ENCODE measurements around the gene BICD2. TPM values are rescaled to one million over a fixed set of nuclear protein-coding genes. Genes with fewer than 3 reads are reported as not detected.

BICD2 gene
- total and polyA plus RNA-seq, 2 of the 13 experiments (the other 11 are each of a cell fraction or from before 2014, with no cell fraction given): 5.1 to 17.4 TPM

DNA sequence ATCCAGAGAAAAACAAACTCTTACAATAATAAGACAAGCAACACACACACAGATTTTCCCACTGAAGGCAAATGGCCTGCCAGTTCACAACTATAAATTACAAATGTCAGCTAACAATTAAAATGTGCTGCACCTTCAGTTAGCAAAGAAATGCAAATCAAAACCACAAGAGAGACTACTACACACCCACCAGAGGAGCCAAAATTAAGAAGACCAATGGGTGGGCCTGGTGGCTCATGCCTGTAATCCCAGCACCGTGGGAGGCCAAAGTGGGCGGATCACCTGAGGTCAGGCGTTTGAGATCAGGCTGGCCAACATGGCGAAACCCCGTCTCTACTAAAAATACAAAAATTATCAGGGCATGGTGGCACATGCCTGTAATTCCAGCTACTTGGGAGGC, 79.6 kb downstream of the BICD2 start:
- H2AFZ ChIP-seq (ENCODE audit: low read length): no peak overlapping the region
- CTCF ChIA-PET (ENCODE audit: low intra/inter-chr PET ratio, low total read pairs): no interaction called here

More for the DNA sequence above, 79.6 kb downstream of the BICD2 start:
- ATAC-seq: no peak
- peaks cover 0 to under 1% of the 10 kb centered on the region in 2 experiments; a peak in 2 of 5 replicates for H3K27me3 ChIP-seq (ENCODE audit: control insufficient read depth in 1 of 2, insufficient read depth in 2 of 2, low read length in 2 of 2)
- intact Hi-C loops (cut with micrococcal nuclease; ENCODE audit: unreplicated experiment) (no loop called here), in situ Hi-C loops (cut with HindIII; ENCODE audit: extremely low pct_ligation_motif_present, low pct_unique_long_range_greater_than_20kb) (no loop called here)
- no peaks in the 10 kb centered on the region for H3K4me1 ChIP-seq (ENCODE audit: insufficient read depth, low read length)
- no peaks in the 10 kb centered on the region for H3K36me3 ChIP-seq (replicated peaks in 1 of 2; ENCODE audit: control insufficient read depth in 1 of 2, insufficient read depth in 2 of 2, low read length in 2 of 2)
- no peak for DNase-seq (ENCODE audit: low spot score)
- TF ChIP-seq HNRNPUL1 (IDR thresholded peaks at IDR 0.05; ENCODE audit: low read depth, low read length) (no peak), ZNF839 (CRISPR knock-in tag; IDR thresholded peaks at IDR 0.05; ENCODE audit: borderline replicate concordance) (no peak), CCDC6 (CRISPR knock-in tag; IDR thresholded peaks at IDR 0.05) (no peak), KLF16 (CRISPR knock-in tag; IDR thresholded peaks at IDR 0.05) (no peak), SIN3A (IDR thresholded peaks at IDR 0.05; ENCODE audit: borderline replicate concordance, low read depth, low read length) (no peak), ZEB1 (IDR thresholded peaks at IDR 0.05; ENCODE audit: insufficient replicate concordance, low read depth) (no peak), IRF2 (CRISPR knock-in tag; IDR thresholded peaks at IDR 0.05) (no peak), MYNN (CRISPR knock-in tag; IDR thresholded peaks at IDR 0.05; ENCODE audit: low read depth) (no peak), SALL1 (CRISPR knock-in tag; IDR thresholded peaks at IDR 0.05) (no peak), PHF21A (CRISPR knock-in tag; IDR thresholded peaks at IDR 0.05) (no peak), KDM5A (IDR thresholded peaks at IDR 0.05; ENCODE audit: borderline replicate concordance, low read length) (no peak), ZNF17 (CRISPR knock-in tag; IDR thresholded peaks at IDR 0.05) (no peak), ZNF431 (CRISPR knock-in tag; IDR thresholded peaks at IDR 0.05; ENCODE audit: borderline replicate concordance, low read depth) (no peak), RCOR2 (CRISPR knock-in tag; IDR thresholded peaks at IDR 0.05) (no peak), ZNF10 (CRISPR knock-in tag; IDR thresholded peaks at IDR 0.05; ENCODE audit: borderline replicate concordance, low read depth) (no peak)
- TF ChIP-seq, protein P1, sequence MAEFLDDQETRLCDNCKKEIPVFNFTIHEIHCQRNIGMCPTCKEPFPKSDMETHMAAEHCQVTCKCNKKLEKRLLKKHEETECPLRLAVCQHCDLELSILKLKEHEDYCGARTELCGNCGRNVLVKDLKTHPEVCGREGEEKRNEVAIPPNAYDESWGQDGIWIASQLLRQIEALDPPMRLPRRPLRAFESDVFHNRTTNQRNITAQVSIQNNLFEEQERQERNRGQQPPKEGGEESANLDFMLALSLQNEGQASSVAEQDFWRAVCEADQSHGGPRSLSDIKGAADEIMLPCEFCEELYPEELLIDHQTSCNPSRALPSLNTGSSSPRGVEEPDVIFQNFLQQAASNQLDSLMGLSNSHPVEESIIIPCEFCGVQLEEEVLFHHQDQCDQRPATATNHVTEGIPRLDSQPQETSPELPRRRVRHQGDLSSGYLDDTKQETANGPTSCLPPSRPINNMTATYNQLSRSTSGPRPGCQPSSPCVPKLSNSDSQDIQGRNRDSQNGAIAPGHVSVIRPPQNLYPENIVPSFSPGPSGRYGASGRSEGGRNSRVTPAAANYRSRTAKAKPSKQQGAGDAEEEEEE (CRISPR knock-in tag; IDR thresholded peaks at IDR 0.05; ENCODE audit: borderline replicate concordance): no peak
- TF ChIP-seq, protein P2, sequence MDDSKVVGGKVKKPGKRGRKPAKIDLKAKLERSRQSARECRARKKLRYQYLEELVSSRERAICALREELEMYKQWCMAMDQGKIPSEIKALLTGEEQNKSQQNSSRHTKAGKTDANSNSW (CRISPR knock-in tag; IDR thresholded peaks at IDR 0.05; ENCODE audit: borderline replicate concordance): no peak
- TF ChIP-seq, protein P3, sequence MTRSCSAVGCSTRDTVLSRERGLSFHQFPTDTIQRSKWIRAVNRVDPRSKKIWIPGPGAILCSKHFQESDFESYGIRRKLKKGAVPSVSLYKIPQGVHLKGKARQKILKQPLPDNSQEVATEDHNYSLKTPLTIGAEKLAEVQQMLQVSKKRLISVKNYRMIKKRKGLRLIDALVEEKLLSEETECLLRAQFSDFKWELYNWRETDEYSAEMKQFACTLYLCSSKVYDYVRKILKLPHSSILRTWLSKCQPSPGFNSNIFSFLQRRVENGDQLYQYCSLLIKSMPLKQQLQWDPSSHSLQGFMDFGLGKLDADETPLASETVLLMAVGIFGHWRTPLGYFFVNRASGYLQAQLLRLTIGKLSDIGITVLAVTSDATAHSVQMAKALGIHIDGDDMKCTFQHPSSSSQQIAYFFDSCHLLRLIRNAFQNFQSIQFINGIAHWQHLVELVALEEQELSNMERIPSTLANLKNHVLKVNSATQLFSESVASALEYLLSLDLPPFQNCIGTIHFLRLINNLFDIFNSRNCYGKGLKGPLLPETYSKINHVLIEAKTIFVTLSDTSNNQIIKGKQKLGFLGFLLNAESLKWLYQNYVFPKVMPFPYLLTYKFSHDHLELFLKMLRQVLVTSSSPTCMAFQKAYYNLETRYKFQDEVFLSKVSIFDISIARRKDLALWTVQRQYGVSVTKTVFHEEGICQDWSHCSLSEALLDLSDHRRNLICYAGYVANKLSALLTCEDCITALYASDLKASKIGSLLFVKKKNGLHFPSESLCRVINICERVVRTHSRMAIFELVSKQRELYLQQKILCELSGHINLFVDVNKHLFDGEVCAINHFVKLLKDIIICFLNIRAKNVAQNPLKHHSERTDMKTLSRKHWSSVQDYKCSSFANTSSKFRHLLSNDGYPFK (CRISPR knock-in tag; IDR thresholded peaks at IDR 0.05; ENCODE audit: borderline replicate concordance): no peak
- no peak overlapping the region for H3K4me3 ChIP-seq (replicated peaks in 1 of 3; ENCODE audit: insufficient read depth in 1 of 3, low read depth in 2 of 3, low read length in 3 of 3)
- H3K79me2 ChIP-seq (ENCODE audit: insufficient read depth, low read length): no peaks in the 10 kb centered on the region
- BruUV-seq (replicated peaks): no TSS peak
- WGBS (ENCODE audit: low lambda C conversion rate): 29% methylated on average over 5 of the region's 5 CpGs
- POLR2A ChIA-PET: no interaction called here
- no peak overlapping the region for H3K9ac ChIP-seq (ENCODE audit: insufficient read depth, low read depth, low read length)
- no peaks in the 10 kb centered on the region for H3K9me3 ChIP-seq (ENCODE audit: low read length)
- no peak overlapping the region for H3K27ac ChIP-seq (ENCODE audit: extremely low read length, insufficient read depth, low read length)
- H4K20me1 ChIP-seq (ENCODE audit: insufficient read depth, low read length): no peaks in the 10 kb centered on the region
- no peak for FAIRE-seq
- no peak overlapping the region for H3K4me2 ChIP-seq (ENCODE audit: low read depth, low read length)

Measured in HepG2 (cell line).